ENCODE measurements around the gene GAPDHS. TPM values are rescaled to one million over a fixed set of nuclear protein-coding genes. Genes with fewer than 3 reads are reported as not detected.

GAPDHS gene
- total and polyA plus RNA-seq, 2 donors from 2014 or later: not detected

DNA sequence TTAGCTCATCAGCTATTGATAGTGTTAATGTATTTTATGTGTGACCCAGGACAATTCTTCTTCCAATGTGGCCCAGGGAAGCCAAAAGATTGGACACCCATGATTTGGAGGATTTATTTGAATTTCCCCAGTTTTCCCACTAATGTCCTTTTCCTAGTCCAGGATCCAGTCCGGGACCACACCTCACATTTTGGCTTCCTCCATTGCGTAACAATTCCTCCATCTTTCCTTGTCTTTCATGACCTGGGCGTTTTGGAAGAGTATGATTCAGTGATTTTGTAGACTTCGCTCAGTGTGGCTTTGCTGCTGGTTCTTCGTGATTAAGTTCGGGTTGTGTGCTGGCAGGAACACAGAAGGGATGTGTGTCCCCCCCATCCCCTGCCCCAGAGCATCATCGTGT, 33.5 kb downstream of the GAPDHS start:
- Histone ChIP-seq H3K4me3 (ENCODE audit: low read length in 3 of 3) (no peak overlapping the region), H3K27ac (ENCODE audit: low read depth in 2 of 2, low read length in 2 of 2) (no peak overlapping the region), H3K9me3 (ENCODE audit: control insufficient read depth in 2 of 3, insufficient read depth in 1 of 3, low read length in 3 of 3) (no peaks in the 10 kb centered on the region), H3K27me3 (ENCODE audit: control insufficient read depth, insufficient read depth, low read length) (no peaks in the 10 kb centered on the region), H3K36me3 (ENCODE audit: control insufficient read depth in 2 of 3, insufficient read depth in 3 of 3, low read length in 3 of 3) (no peaks in the 10 kb centered on the region), H3K9ac (ENCODE audit: low read length in 3 of 3) (no peak overlapping the region), H3K4me1 (ENCODE audit: control insufficient read depth in 2 of 3, insufficient read depth in 2 of 3, low read depth in 1 of 3, low read length in 3 of 3) (no peaks in the 10 kb centered on the region)
- FAIRE-seq (no peak), DNase-seq (no peak)
- intact Hi-C loops (cut with DNase I): no loop called here
- TF ChIP-seq, protein P1, sequence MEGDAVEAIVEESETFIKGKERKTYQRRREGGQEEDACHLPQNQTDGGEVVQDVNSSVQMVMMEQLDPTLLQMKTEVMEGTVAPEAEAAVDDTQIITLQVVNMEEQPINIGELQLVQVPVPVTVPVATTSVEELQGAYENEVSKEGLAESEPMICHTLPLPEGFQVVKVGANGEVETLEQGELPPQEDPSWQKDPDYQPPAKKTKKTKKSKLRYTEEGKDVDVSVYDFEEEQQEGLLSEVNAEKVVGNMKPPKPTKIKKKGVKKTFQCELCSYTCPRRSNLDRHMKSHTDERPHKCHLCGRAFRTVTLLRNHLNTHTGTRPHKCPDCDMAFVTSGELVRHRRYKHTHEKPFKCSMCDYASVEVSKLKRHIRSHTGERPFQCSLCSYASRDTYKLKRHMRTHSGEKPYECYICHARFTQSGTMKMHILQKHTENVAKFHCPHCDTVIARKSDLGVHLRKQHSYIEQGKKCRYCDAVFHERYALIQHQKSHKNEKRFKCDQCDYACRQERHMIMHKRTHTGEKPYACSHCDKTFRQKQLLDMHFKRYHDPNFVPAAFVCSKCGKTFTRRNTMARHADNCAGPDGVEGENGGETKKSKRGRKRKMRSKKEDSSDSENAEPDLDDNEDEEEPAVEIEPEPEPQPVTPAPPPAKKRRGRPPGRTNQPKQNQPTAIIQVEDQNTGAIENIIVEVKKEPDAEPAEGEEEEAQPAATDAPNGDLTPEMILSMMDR (IDR thresholded peaks at IDR 0.05; ENCODE audit: borderline replicate concordance, extremely low read depth, insufficient read depth): no peak

- Histone ChIP-seq H3K9me3 (ENCODE audit: control insufficient read depth in 2 of 3, insufficient read depth in 1 of 3, low read length in 3 of 3) (no peaks in the 10 kb centered on the region), H3K4me1 (ENCODE audit: control insufficient read depth in 2 of 3, insufficient read depth in 2 of 3, low read depth in 1 of 3, low read length in 3 of 3) (no peaks in the 10 kb centered on the region), H3K27ac (ENCODE audit: low read depth in 2 of 2, low read length in 2 of 2) (no peak overlapping the region), H3K27me3 (ENCODE audit: control insufficient read depth, insufficient read depth, low read length) (no peaks in the 10 kb centered on the region), H3K9ac (ENCODE audit: low read length in 3 of 3) (no peak overlapping the region), H3K4me3 (ENCODE audit: low read length in 3 of 3) (no peak overlapping the region), H3K36me3 (ENCODE audit: control insufficient read depth in 2 of 3, insufficient read depth in 3 of 3, low read length in 3 of 3) (no peaks in the 10 kb centered on the region)
- intact Hi-C loops (cut with DNase I): no loop called here
- TF ChIP-seq, protein P1 (IDR thresholded peaks at IDR 0.05; ENCODE audit: borderline replicate concordance, extremely low read depth, insufficient read depth): no peak
- FAIRE-seq (no peak), DNase-seq (no peak)
Observed at GRCh38 chr19:35569281-35569781, 36.1 kb downstream of the GAPDHS start.

- no peaks in the 10 kb centered on the region for H3K4me1 ChIP-seq (ENCODE audit: control insufficient read depth in 2 of 3, insufficient read depth in 2 of 3, low read depth in 1 of 3, low read length in 3 of 3)
- DNase-seq: no peak
- no peak overlapping the region for H3K9ac ChIP-seq (ENCODE audit: low read length in 3 of 3)
- intact Hi-C loops (cut with DNase I): no loop called here
- no peak for FAIRE-seq
- H3K27ac ChIP-seq (ENCODE audit: low read depth in 2 of 2, low read length in 2 of 2): no peak overlapping the region
- no peaks in the 10 kb centered on the region for H3K27me3 ChIP-seq (ENCODE audit: control insufficient read depth, insufficient read depth, low read length)
- H3K9me3 ChIP-seq (ENCODE audit: control insufficient read depth in 2 of 3, insufficient read depth in 1 of 3, low read length in 3 of 3): peaks cover 0 to 6% (median 3%) of the 10 kb centered on the region in 3 donors
- H3K36me3 ChIP-seq (ENCODE audit: control insufficient read depth in 2 of 3, insufficient read depth in 3 of 3, low read length in 3 of 3): no peaks in the 10 kb centered on the region
- no peak overlapping the region for H3K4me3 ChIP-seq (ENCODE audit: low read length in 3 of 3)
- TF ChIP-seq, protein P1 (IDR thresholded peaks at IDR 0.05; ENCODE audit: borderline replicate concordance, extremely low read depth, insufficient read depth): no peak
Observed at GRCh38 chr19:35571406-35571965, 38.2 kb downstream of the GAPDHS start.

DNA sequence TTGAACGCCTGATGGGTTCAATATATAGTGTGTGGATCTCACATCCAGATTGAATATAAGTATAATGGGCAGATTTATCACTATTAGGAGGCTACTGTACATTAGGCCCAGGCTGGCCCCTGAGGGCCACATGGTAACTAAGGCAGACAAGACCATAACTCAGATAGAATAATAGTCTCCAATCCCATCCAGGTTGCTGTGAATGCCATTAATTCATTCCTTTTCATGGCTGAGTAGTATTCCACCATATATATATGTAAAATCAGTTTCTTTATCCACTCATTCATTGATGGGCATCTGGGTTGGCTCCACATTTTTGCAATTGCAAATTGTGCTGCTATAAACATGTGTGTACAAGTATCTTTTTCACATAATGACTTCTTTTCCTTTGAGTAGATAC, 44.7 kb downstream of the GAPDHS start:
- H3K27me3 ChIP-seq (ENCODE audit: control insufficient read depth, insufficient read depth, low read length): no peaks in the 10 kb centered on the region
- intact Hi-C loops (cut with DNase I): no loop called here
- no peak for FAIRE-seq
- H3K9me3 ChIP-seq (ENCODE audit: control insufficient read depth in 2 of 3, insufficient read depth in 1 of 3, low read length in 3 of 3): peaks cover 0 to 6% (median 5%) of the 10 kb centered on the region in 3 donors
- H3K4me1 ChIP-seq (ENCODE audit: control insufficient read depth in 2 of 3, insufficient read depth in 2 of 3, low read depth in 1 of 3, low read length in 3 of 3): no peaks in the 10 kb centered on the region
- no peak for DNase-seq
- no peak overlapping the region for H3K27ac ChIP-seq (ENCODE audit: low read depth in 2 of 2, low read length in 2 of 2)
- no peak overlapping the region for H3K9ac ChIP-seq (ENCODE audit: low read length in 3 of 3)
- TF ChIP-seq, protein P1 (IDR thresholded peaks at IDR 0.05; ENCODE audit: borderline replicate concordance, extremely low read depth, insufficient read depth): no peak
- H3K4me3 ChIP-seq (ENCODE audit: low read length in 3 of 3): no peak overlapping the region
- H3K36me3 ChIP-seq (ENCODE audit: control insufficient read depth in 2 of 3, insufficient read depth in 3 of 3, low read length in 3 of 3): no peaks in the 10 kb centered on the region

Data from kidney (tissue), 14 donors.